Karpas-422 (cell line): ENCODE data around the gene SLAMF7. TPM values are rescaled to one million over a fixed set of nuclear protein-coding genes. Genes with fewer than 3 reads are reported as not detected.
"Not testable (repeated sequence)": the region's sequence is repeated elsewhere in the genome, so short reads cannot be mapped to it uniquely, and the experiment has no call there.

Experiments used
- DNase-seq: peaks from one replicate; pipeline ENCODE4 v3.0.0-alpha.2; 2015
- H2AFZ ChIP-seq: fragments of 200-600 bp; sonication (generic); 2 replicates; pipeline ENCODE4 v1.6.1; 2014; ENCODE audit warnings: antibody characterized with exemption, low read length, mixed read lengths
- H3K27ac ChIP-seq: fragments of 200-600 bp; sonication (generic); 2 replicates; pipeline ENCODE4 v1.5.1; 2014; ENCODE audit warnings: mild to moderate bottlenecking, low read length, moderate library complexity
- H3K27me3 ChIP-seq: fragments of 200-600 bp; sonication (generic); 2 replicates; pipeline ENCODE4 v1.6.1; 2014; ENCODE audit warnings: low read length, mixed read lengths
- H3K36me3 ChIP-seq: fragments of 200-600 bp; sonication (generic); 2 replicates; pipeline ENCODE4 v1.6.1; 2014; ENCODE audit warnings: low read length, mixed read lengths; ENCODE audit not compliant: insufficient read depth
- H3K4me1 ChIP-seq: fragments of 200-600 bp; sonication (generic); 2 replicates; pipeline ENCODE4 v1.6.1; 2014; ENCODE audit warnings: mild to moderate bottlenecking, low read length, mixed read lengths
- H3K4me2 ChIP-seq: fragments of 200-600 bp; sonication (generic); 2 replicates; pipeline ENCODE4 v1.6.1; 2014; ENCODE audit warnings: low read length, low read depth, mild to moderate bottlenecking; ENCODE audit not compliant: poor library complexity, severe bottlenecking
- H3K4me3 ChIP-seq: fragments of 200-600 bp; sonication (generic); 2 replicates; pipeline ENCODE4 v1.5.1; 2014; ENCODE audit warnings: mild to moderate bottlenecking, antibody characterized with exemption, low read length, mixed read lengths
- H3K79me2 ChIP-seq: fragments of 200-600 bp; sonication (generic); 2 replicates; pipeline ENCODE4 v1.6.1; 2014; ENCODE audit warnings: mild to moderate bottlenecking, low read length, mixed read lengths
- H3K9ac ChIP-seq: fragments of 200-600 bp; sonication (generic); 2 replicates; pipeline ENCODE4 v1.6.0; 2014; ENCODE audit warnings: low read length
- H3K9me2 ChIP-seq: fragments of 200-600 bp; sonication (generic), shearing (Covaris generic); replicated peaks from 2 replicates; pipeline ENCODE4 v1.6.0; 2014; ENCODE audit warnings: mild to moderate bottlenecking, low read length, moderate library complexity; ENCODE audit not compliant: insufficient read depth
- H3K9me3 ChIP-seq: fragments of 300-700, 200-600 bp; sonication (generic); 2 replicates; pipeline ENCODE4 v1.6.1; 2014; ENCODE audit warnings: low read length, mixed read lengths
- H4K20me1 ChIP-seq: fragments of 200-600 bp; sonication (generic); 2 replicates; pipeline ENCODE4 v1.6.1; 2014; ENCODE audit warnings: mild to moderate bottlenecking, antibody characterized with exemption, low read length, low read depth; ENCODE audit not compliant: insufficient read depth
- total RNA-seq: library from RNA; depleted of rRNA; stranded (reverse); fragments of >200 nt; shearing (Covaris generic); gene quantifications from 2 replicates; pipeline ENCODE4 v1.2.3, GENCODE V29; 2014; ENCODE audit warnings: low replicate concordance; rRNA removed

The SLAMF7 gene
- 0.15 and 0.76 TPM in 2 replicates for total RNA-seq

GRCh38 chr1:160739098-160739511 lies at the start of gene SLAMF7:
Gene SLAMF7, plus strand, starts transcription at chr1:160739247. Its CDS starts 55 bp downstream, at chr1:160739302.
- Histone ChIP-seq H4K20me1 (no peaks in the 10 kb centered on the region), H3K4me2 (no peak within 1 kb of the TSS), H3K36me3 (no peaks in the 10 kb centered on the region), H3K9ac (no peak within 1 kb of the TSS), H3K4me3 (no peak within 1 kb of the TSS), H3K27me3 (no peaks in the 10 kb centered on the region), H3K4me1 (no peaks in the 10 kb centered on the region), H3K9me3 (no peaks in the 10 kb centered on the region), H2AFZ (no peak within 1 kb of the TSS), H3K27ac (no peak within 1 kb of the TSS), H3K9me2 (no peaks in the 10 kb centered on the region), H3K79me2 (no peaks in the 10 kb centered on the region)
- DNase-seq, result no peak

DNA sequence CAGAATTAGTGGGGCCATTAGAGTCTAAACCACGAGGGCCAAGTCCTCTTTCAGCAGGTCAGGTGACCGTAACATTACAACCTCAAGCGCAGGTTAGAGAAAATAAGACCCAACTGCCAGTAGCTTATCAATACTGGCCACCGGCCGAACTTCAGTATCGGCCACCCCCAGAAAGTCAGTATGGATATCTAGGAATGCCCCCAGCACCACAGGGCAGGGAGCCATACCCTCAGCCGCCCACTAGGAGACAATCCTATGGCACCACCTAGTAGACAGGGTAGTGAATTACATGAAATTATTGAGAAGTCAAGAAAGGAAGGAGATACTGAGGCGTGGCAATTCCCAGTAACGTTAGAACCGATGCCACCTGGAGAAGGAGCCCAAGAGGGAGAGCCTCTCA lies 46.7 kb upstream of the SLAMF7 start:
- not testable (repeated sequence) for H3K4me1 ChIP-seq, H3K27me3 ChIP-seq, H3K79me2 ChIP-seq, H3K36me3 ChIP-seq, H3K9ac ChIP-seq, H3K4me3 ChIP-seq, H3K4me2 ChIP-seq, H3K9me3 ChIP-seq, H3K9me2 ChIP-seq, H2AFZ ChIP-seq, H4K20me1 ChIP-seq, H3K27ac ChIP-seq
- peak; percentile 66 for DNase-seq

GRCh38 chr1:160702100-160702499 lies 36.9 kb upstream of the SLAMF7 start:
- Histone ChIP-seq H4K20me1 (no peaks in the 10 kb centered on the region), H3K27ac (no peak overlapping the region), H3K36me3 (no peaks in the 10 kb centered on the region), H3K4me2 (no peak overlapping the region), H3K79me2 (no peaks in the 10 kb centered on the region), H3K4me1 (peaks cover 18% of the 10 kb centered on the region), H3K9me2 (no peaks in the 10 kb centered on the region), H3K4me3 (no peak overlapping the region), H3K9ac (no peak overlapping the region), H2AFZ (no peak overlapping the region), H3K9me3 (no peaks in the 10 kb centered on the region), H3K27me3 (no peaks in the 10 kb centered on the region)
- DNase-seq, result no peak

DNA sequence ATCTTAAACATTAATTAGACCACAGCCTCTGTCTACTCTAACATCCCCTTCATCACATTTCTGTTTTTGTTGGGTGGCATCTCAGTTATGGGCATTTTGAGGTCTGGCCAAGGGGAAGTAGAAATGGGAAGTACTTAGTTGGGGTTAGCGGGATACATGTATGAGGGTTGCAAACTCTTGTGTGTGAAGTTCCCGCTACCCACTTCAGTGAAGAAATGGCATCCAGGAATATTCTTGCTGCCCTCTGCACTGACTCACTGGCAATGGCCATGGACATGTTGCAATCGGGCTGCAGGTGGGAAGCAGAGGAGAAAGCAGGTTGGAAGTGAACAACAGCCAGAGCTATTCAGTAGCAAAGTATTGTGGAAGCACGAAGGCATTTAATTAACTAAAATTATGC lies 34.8 kb upstream of the SLAMF7 start:
- Histone ChIP-seq H3K9ac (no peak overlapping the region), H3K27me3 (no peaks in the 10 kb centered on the region), H3K4me3 (no peak overlapping the region), H3K36me3 (no peaks in the 10 kb centered on the region), H3K79me2 (no peaks in the 10 kb centered on the region), H4K20me1 (no peaks in the 10 kb centered on the region), H3K27ac (no peak overlapping the region), H3K4me1 (peaks cover 39% of the 10 kb centered on the region), H2AFZ (no peak overlapping the region), H3K9me2 (no peaks in the 10 kb centered on the region), H3K9me3 (no peaks in the 10 kb centered on the region), H3K4me2 (peak overlapping the region; percentile 42)
- DNase-seq, result peak; percentile 41

GRCh38 chr1:160705212-160705621 lies 33.8 kb upstream of the SLAMF7 start:
- not testable (repeated sequence) for H2AFZ ChIP-seq, DNase-seq, H3K79me2 ChIP-seq, H3K9me2 ChIP-seq, H3K27ac ChIP-seq, H4K20me1 ChIP-seq, H3K4me3 ChIP-seq, H3K36me3 ChIP-seq, H3K27me3 ChIP-seq, H3K9ac ChIP-seq, H3K9me3 ChIP-seq, H3K4me2 ChIP-seq
- H3K4me1 ChIP-seq, result peaks cover 49% of the 10 kb centered on the region

DNA sequence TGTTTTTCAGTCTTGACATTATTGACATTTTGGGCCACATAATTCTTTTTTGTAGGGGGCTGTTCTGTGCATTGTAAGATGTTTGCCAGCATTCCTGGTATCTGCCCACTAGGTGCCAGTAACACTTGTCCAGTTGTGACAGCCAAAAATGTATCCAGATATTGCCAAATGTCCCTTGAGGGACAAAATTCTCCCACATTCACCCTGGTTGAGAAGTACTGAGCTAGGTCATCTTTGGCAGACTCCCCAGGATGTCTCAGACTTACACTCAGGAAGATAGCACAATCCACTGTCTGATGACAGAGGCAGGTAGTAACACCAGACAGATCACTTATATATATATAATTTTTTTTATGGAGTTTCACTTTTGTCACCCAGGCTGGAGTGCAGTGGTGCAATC lies 33.3 kb upstream of the SLAMF7 start:
- Histone ChIP-seq H4K20me1 (no peaks in the 10 kb centered on the region), H3K79me2 (no peaks in the 10 kb centered on the region), H3K9me2 (no peaks in the 10 kb centered on the region), H3K36me3 (no peaks in the 10 kb centered on the region), H3K4me1 (peaks cover 54% of the 10 kb centered on the region), H3K4me3 (no peak overlapping the region), H3K9me3 (no peaks in the 10 kb centered on the region), H3K27ac (no peak overlapping the region), H3K27me3 (no peaks in the 10 kb centered on the region), H3K9ac (no peak overlapping the region), H2AFZ (no peak overlapping the region), H3K4me2 (no peak overlapping the region)
- DNase-seq, result no peak

GRCh38 chr1:160706526-160707235 lies 32.4 kb upstream of the SLAMF7 start:
- H4K20me1 ChIP-seq, result no peaks in the 10 kb centered on the region
- H2AFZ ChIP-seq, result 0 out of 2 replicates have a peak overlapping the region, but pooled peaks have one; percentile 4
- H3K79me2 ChIP-seq, result no peaks in the 10 kb centered on the region
- no peaks in the 10 kb centered on the region for H3K9me2 ChIP-seq
- no peaks in the 10 kb centered on the region for H3K36me3 ChIP-seq
- H3K9me3 ChIP-seq, result no peaks in the 10 kb centered on the region
- DNase-seq, result no peak
- no peaks in the 10 kb centered on the region for H3K27me3 ChIP-seq
- H3K4me3 ChIP-seq, result no peak overlapping the region
- H3K9ac ChIP-seq, result no peak overlapping the region
- H3K4me1 ChIP-seq, result peaks cover 63% of the 10 kb centered on the region
- no peak overlapping the region for H3K4me2 ChIP-seq
- H3K27ac ChIP-seq, result no peak overlapping the region

DNA sequence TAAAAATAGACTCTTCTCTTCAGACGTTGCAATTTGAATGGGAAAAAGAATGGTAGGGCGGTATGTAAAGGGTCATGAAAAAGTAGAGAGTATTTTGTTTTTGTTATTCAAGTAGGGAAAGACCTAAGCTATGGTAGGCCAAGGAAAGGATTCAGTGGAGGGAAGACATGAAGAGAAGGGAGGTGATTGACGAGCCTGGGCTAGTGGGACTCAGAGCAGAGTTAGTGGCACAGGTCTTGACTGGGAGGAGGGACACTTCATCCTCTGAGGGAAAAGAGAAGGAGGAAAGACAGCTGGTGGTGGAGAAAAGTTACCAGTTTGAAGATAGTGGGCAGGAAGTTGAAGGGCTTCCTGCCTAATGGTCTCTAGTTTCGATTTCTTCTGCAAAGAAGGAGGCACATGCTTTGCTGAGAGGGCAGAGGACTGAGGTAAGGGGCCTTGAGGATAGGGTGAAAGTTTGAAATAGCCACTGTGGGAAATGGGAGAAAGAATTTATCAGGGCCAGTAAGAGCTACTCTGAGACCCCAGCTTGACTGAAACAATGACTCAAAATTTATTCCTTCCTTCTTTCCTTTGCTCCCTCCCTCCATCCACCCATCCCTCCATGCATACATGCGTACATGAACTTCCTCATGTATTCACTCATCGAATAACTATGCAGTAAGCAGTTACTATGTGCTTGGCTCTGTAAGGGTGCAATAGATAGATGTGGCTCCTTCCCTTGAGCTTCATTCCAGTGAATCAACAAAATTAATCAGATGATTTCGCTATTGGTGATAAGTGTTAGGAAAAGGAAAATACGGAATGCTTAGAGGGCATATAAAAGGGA lies 31.6 kb upstream of the SLAMF7 start:
- Histone ChIP-seq H3K4me1 (peaks cover 69% of the 10 kb centered on the region), H3K27ac (no peak overlapping the region), H3K36me3 (no peaks in the 10 kb centered on the region), H2AFZ (peak overlapping the region; percentile 4; the same call in 1 of the 2 replicates), H3K79me2 (no peaks in the 10 kb centered on the region), H3K4me2 (peak overlapping the region; percentile 37), H4K20me1 (no peaks in the 10 kb centered on the region), H3K9ac (no peak overlapping the region), H3K4me3 (no peak overlapping the region), H3K9me3 (no peaks in the 10 kb centered on the region), H3K9me2 (no peaks in the 10 kb centered on the region), H3K27me3 (no peaks in the 10 kb centered on the region)
- DNase-seq, result no peak
